Caco-2 (cell line): ENCODE data around the gene COL25A1. TPM values are rescaled to one million over a fixed set of nuclear protein-coding genes. Genes with fewer than 3 reads are reported as not detected.

Source experiments
- BruUV-seq: library from RNA; stranded (reverse); fragments of 400-500 nt; replicated peaks from 2 replicates; lab custom pipeline; 2021; lab: Mats Ljungman, UMichigan
- CTCF ChIA-PET: fragments of 300-600 bp; sonication (Branson Sonifier 250); formaldehyde crosslinking; loops from one replicate; lab custom pipeline; 2022; ENCODE audit warnings: antibody characterized with exemption; lab: Charles Lee
- POLR2A ChIA-PET: fragments of 300-600 bp; sonication (Branson Sonifier 250); formaldehyde crosslinking; loops from one replicate; lab custom pipeline; 2022; ENCODE audit warnings: antibody characterized with exemption; lab: Charles Lee
- DNase-seq, 2 experiments: peaks; one replicate each; pipeline versions ENCODE4 v3.0.0 to v3.0.0-alpha.2; 2020 to 2022
- H3K27me3 ChIP-seq: replicated peaks from 2 replicates; pipeline ENCODE4 v1.6.0; 2011; ENCODE audit warnings: low read length; ENCODE audit not compliant: control insufficient read depth, insufficient read depth
- H3K36me3 ChIP-seq: 2 replicates; pipeline ENCODE4 v1.5.1; 2011; ENCODE audit warnings: low read length; ENCODE audit not compliant: control insufficient read depth, insufficient read depth
- H3K4me1 ChIP-seq: fragments of 250-450 bp; sonication (Bioruptor Pico); 2 replicates; pipeline ENCODE4 v1.5.1; 2020; ENCODE audit warnings: mild to moderate bottlenecking
- H3K4me3 ChIP-seq: 2 replicates; pipeline ENCODE4 v1.5.1; 2011; ENCODE audit warnings: low read depth, mild to moderate bottlenecking, control low read depth, low read length
- H3K9me3 ChIP-seq: fragments of 250-450 bp; sonication (Bioruptor Pico); 2 replicates; pipeline ENCODE4 v1.5.1; 2020; ENCODE audit warnings: mild to moderate bottlenecking, moderate library complexity
- H3K27ac Mint-ChIP-seq: one replicate; pipeline ENCODE4 v1.8.0; 2022; ENCODE audit warnings: mixed read lengths; ENCODE audit not compliant: unreplicated experiment
- H3K27me3 Mint-ChIP-seq: one replicate; pipeline ENCODE4 v1.8.0; 2022; ENCODE audit warnings: mixed read lengths; ENCODE audit not compliant: insufficient read depth, unreplicated experiment
- H3K36me3 Mint-ChIP-seq: one replicate; pipeline ENCODE4 v1.8.0; 2022; ENCODE audit warnings: mild to moderate bottlenecking, mixed read lengths; ENCODE audit not compliant: insufficient read depth, unreplicated experiment
- H3K4me1 Mint-ChIP-seq: one replicate; pipeline ENCODE4 v1.8.0; 2022; ENCODE audit warnings: low read depth, mixed read lengths; ENCODE audit not compliant: unreplicated experiment
- H3K4me3 Mint-ChIP-seq: one replicate; pipeline ENCODE4 v1.8.0; 2022; ENCODE audit warnings: mild to moderate bottlenecking, moderate library complexity, mixed read lengths; ENCODE audit not compliant: unreplicated experiment
- H3K9me3 Mint-ChIP-seq: one replicate; pipeline ENCODE4 v1.8.0; 2022; ENCODE audit warnings: mixed read lengths; ENCODE audit not compliant: unreplicated experiment
- CTCF ChIP-seq, 2 experiments: fragments of 200-600 bp in 1 of 2; IDR thresholded peaks; 1 replicate in 1 of 2; 2 replicates in 1 of 2; pipeline versions ENCODE4 v1.5.1 to v1.8.0; 2011 to 2022; ENCODE audit warnings: antibody characterized with exemption in 1 of 2, control low read depth in 1 of 2, inconsistent platforms in 1 of 2, low read depth in 1 of 2, low read length in 1 of 2, mild to moderate bottlenecking in 1 of 2, moderate library complexity in 1 of 2; ENCODE audit not compliant: insufficient read depth in 1 of 2, severe bottlenecking in 1 of 2, unreplicated experiment in 1 of 2
- intact Hi-C: fragments of 100-400 bp; cut with micrococcal nuclease; formaldehyde crosslinking; loops from one replicate; pipeline ENCODE4 v1.10.0; 2022; ENCODE audit not compliant: unreplicated experiment
- total RNA-seq: library from RNA; stranded (reverse); gene quantifications from 2 replicates; pipeline ENCODE4 v1.2.3, GENCODE V29; 2022

Gene COL25A1
- total RNA-seq, 1 experiment from 2014 or later: not detected

- Histone ChIP-seq H3K4me3 (no peak overlapping the region), H3K4me1 (no peaks in the 10 kb centered on the region), H3K9me3 (no peaks in the 10 kb centered on the region), H3K36me3 (no peaks in the 10 kb centered on the region), H3K27me3 (no peaks in the 10 kb centered on the region)
- DNase-seq: no peak
- POLR2A ChIA-PET: no interaction called here
- CTCF ChIA-PET: no interaction called here
- H3K36me3 Mint-ChIP-seq: no peaks in the 10 kb centered on the region
- no peaks in the 10 kb centered on the region for H3K4me1 Mint-ChIP-seq
- no TSS peak for BruUV-seq
- intact Hi-C loops: no loop called here
- H3K27ac Mint-ChIP-seq: no peak overlapping the region
- no peaks in the 10 kb centered on the region for H3K9me3 Mint-ChIP-seq
- TF ChIP-seq CTCF (IDR thresholded peaks at IDR 0.05; ENCODE audit: insufficient read depth in 1 of 2, low read depth in 1 of 2, low read length in 1 of 2, severe bottlenecking in 1 of 2, unreplicated experiment in 1 of 2): no peak
- no peak overlapping the region for H3K4me3 Mint-ChIP-seq
- H3K27me3 Mint-ChIP-seq: peaks cover 10% of the 10 kb centered on the region
These were observed 294.5 kb downstream of the COL25A1 start for GRCh38 chr4:109007976-109008375.

- no peak for DNase-seq
- H3K36me3 Mint-ChIP-seq: no peaks in the 10 kb centered on the region
- H3K4me1 Mint-ChIP-seq: no peaks in the 10 kb centered on the region
- no peak overlapping the region for H3K4me3 ChIP-seq
- TF ChIP-seq CTCF (IDR thresholded peaks at IDR 0.05; ENCODE audit: insufficient read depth in 1 of 2, low read depth in 1 of 2, low read length in 1 of 2, severe bottlenecking in 1 of 2, unreplicated experiment in 1 of 2): no peak
- H3K9me3 ChIP-seq: no peaks in the 10 kb centered on the region
- no peaks in the 10 kb centered on the region for H3K4me1 ChIP-seq
- intact Hi-C loops: no loop called here
- ChIA-PET POLR2A (no interaction called here), CTCF (no interaction called here)
- no TSS peak for BruUV-seq
- no peaks in the 10 kb centered on the region for H3K36me3 ChIP-seq
- H3K27me3 ChIP-seq: no peaks in the 10 kb centered on the region
- no peak overlapping the region for H3K27ac Mint-ChIP-seq
- H3K4me3 Mint-ChIP-seq: no peak overlapping the region
- peaks cover 10% of the 10 kb centered on the region for H3K27me3 Mint-ChIP-seq
- no peaks in the 10 kb centered on the region for H3K9me3 Mint-ChIP-seq
These were observed 296.9 kb downstream of the COL25A1 start for GRCh38 chr4:109005523-109005922.

GRCh38 chr4:109004418-109004817, 298.0 kb downstream of the COL25A1 start:
- no TSS peak for BruUV-seq
- Mint-ChIP-seq H3K4me1 (no peaks in the 10 kb centered on the region), H3K27me3 (peaks cover 10% of the 10 kb centered on the region), H3K36me3 (no peaks in the 10 kb centered on the region), H3K9me3 (no peaks in the 10 kb centered on the region), H3K4me3 (no peak overlapping the region), H3K27ac (no peak overlapping the region)
- H3K9me3 ChIP-seq: no peaks in the 10 kb centered on the region
- intact Hi-C loops: no loop called here
- ChIA-PET CTCF (no interaction called here), POLR2A (no interaction called here)
- no peak for DNase-seq
- H3K4me1 ChIP-seq: no peaks in the 10 kb centered on the region
- TF ChIP-seq CTCF (IDR thresholded peaks at IDR 0.05; ENCODE audit: insufficient read depth in 1 of 2, low read depth in 1 of 2, low read length in 1 of 2, severe bottlenecking in 1 of 2, unreplicated experiment in 1 of 2): no peak
- no peaks in the 10 kb centered on the region for H3K27me3 ChIP-seq
- no peaks in the 10 kb centered on the region for H3K36me3 ChIP-seq
- H3K4me3 ChIP-seq: no peak overlapping the region
